ENCODE results near the gene SIDT2.

SIDT2 gene

DNA sequence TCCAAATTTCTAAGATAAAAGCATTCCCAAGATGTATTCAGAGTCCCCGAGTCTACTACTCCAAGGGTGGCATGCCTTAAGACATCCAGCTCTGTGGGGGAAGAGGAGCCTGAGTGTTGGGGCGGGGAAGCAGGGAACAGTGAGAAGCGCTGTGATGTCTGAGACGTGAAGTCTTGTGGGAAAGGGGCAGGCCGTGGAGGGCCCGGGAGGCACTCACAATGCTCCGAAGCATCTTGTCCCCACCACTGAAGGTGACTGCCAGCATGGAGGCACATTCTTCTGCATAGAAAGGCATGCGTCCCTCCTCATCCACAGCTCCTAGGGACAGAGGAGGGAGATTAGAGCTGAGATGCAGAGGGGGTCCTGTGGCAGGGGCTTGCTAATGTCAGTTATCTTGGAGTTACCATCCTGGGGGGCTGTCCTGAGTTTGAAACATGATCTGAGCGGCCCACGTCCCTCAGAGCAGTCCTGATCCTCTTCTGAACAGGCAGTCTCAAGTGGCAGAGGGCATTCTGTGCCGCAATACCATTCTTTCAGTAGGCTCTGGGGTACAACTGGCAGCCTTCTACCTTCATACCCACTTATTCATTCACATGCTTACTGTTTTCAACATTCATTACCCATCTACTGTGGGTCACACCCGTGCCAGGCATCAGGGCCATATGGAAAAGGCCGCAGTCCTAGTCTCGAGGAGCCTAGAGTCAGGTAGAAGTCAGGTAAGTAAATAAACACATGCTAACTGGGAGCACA is 44.6 kb downstream of the SIDT2 start:
- H3K36me3 ChIP-seq (ENCODE audit: control insufficient read depth in 1 of 2, insufficient read depth in 2 of 2, low read length in 2 of 2) = peaks cover 48 to 77% of the 10 kb centered on the region in 2 donors
- peaks cover 43 to 62% of the 10 kb centered on the region in 2 donors for H3K4me1 ChIP-seq (ENCODE audit: control insufficient read depth in 1 of 2, insufficient read depth in 2 of 2, low read length in 2 of 2)
- H3K9ac ChIP-seq (ENCODE audit: low read depth in 1 of 2, low read length in 2 of 2) = peak overlapping the region in 1 of 2 donors; percentile 13
- H3K9me3 ChIP-seq (ENCODE audit: control insufficient read depth in 1 of 2, low read length in 2 of 2) = no peaks in the 10 kb centered on the region
- H3K4me3 ChIP-seq (ENCODE audit: low read depth in 1 of 2, low read length in 2 of 2) = no peak overlapping the region
- no peak overlapping the region for H3K27ac ChIP-seq (ENCODE audit: low read depth, low read length)
- no peaks in the 10 kb centered on the region for H3K27me3 ChIP-seq (ENCODE audit: control insufficient read depth in 1 of 2, insufficient read depth in 2 of 2, low read length in 2 of 2)

DNA sequence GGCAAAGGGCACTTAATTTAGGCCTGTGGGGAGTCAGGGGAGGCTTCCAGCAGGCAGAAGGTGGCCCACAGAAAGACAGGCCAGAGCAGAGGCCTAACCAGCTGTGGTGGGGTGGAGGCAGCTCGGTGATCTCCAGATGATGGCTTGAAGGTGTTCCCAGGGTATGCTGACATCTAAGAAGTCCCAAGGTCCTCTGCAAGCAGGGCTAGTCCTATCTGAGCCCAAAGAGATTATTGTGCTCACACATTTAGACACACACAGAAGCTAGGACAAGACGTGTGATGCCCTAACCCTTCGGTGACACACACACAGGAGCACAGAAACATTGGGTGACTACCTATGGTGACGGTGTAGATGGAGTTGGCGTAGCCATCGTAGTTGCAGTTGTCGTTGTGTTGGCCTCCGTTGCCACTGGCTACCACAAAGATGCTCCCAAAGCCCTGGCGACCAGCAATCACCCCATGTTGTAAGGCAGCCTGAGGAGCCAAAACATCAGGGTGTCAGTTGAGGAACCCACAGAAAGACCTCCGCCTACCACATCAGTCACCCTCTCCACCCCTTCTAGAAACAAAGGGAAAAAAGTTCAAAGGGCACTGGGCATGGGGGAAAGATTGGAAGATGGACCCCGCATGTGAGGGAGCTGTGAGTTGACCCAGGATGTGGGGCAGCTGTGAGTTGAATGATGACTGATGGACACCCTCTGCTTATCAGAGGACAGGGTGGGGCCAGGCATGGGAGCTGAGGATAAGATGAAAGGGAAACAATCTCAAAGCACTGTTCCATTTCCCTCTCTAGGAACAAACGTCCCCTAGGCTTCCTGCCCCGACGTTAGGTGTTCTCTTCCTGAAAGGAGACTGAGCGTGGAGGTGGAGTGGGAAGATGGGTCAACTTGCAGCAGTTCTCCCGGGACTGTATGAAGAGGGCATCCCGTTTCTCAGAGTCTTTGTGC is 45.5 kb downstream of the SIDT2 start:
- Histone ChIP-seq H3K27ac (ENCODE audit: low read depth, low read length) (no peak overlapping the region), H3K4me1 (ENCODE audit: control insufficient read depth in 1 of 2, insufficient read depth in 2 of 2, low read length in 2 of 2) (peaks cover 43 to 58% of the 10 kb centered on the region in 2 donors), H3K4me3 (ENCODE audit: low read depth in 1 of 2, low read length in 2 of 2) (peak overlapping the region; percentile 42 to 49), H3K36me3 (ENCODE audit: control insufficient read depth in 1 of 2, insufficient read depth in 2 of 2, low read length in 2 of 2) (peaks cover 46 to 77% of the 10 kb centered on the region in 2 donors), H3K27me3 (ENCODE audit: control insufficient read depth in 1 of 2, insufficient read depth in 2 of 2, low read length in 2 of 2) (no peaks in the 10 kb centered on the region), H3K9ac (ENCODE audit: low read depth in 1 of 2, low read length in 2 of 2) (peak overlapping the region in 1 of 2 donors; percentile 13), H3K9me3 (ENCODE audit: control insufficient read depth in 1 of 2, low read length in 2 of 2) (no peaks in the 10 kb centered on the region)

DNA sequence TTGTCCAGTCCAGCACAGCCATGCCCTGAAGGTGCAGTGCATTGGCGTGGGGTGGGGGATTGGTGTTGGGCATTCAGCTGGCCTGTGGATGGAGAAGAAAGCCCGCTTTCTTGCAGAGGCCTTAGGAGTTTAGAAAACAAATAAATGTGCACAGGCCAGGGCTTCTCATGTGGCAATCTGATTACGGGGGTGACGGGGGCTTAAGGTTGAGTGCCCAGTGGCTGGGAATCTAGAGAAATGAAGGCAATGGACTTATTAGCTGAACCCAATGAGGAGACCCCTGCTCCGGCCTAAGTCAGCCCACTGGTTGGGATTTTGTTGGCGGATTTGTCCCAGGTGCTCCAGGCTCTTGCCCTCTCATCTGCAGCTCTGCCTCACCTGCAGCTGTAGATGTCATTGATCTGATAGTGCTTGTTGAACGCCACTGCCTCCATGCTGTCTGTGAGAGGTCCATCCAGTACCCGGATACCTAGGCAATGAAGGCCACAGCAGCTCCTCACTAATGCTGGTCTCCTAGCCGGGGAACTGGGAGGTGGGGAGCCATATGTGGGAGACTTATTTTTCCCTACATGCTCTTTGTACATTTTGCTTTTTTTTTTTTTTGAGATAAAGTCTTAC is 47.1 kb downstream of the SIDT2 start:
- peaks cover 45 to 80% of the 10 kb centered on the region in 2 donors for H3K36me3 ChIP-seq (ENCODE audit: control insufficient read depth in 1 of 2, insufficient read depth in 2 of 2, low read length in 2 of 2)
- no peaks in the 10 kb centered on the region for H3K9me3 ChIP-seq (ENCODE audit: control insufficient read depth in 1 of 2, low read length in 2 of 2)
- no peaks in the 10 kb centered on the region for H3K27me3 ChIP-seq (ENCODE audit: control insufficient read depth in 1 of 2, insufficient read depth in 2 of 2, low read length in 2 of 2)
- peaks cover 43 to 54% of the 10 kb centered on the region in 2 donors for H3K4me1 ChIP-seq (ENCODE audit: control insufficient read depth in 1 of 2, insufficient read depth in 2 of 2, low read length in 2 of 2)
- no peak overlapping the region for H3K27ac ChIP-seq (ENCODE audit: low read depth, low read length)
- H3K9ac ChIP-seq (ENCODE audit: low read depth in 1 of 2, low read length in 2 of 2) = no peak overlapping the region
- H3K4me3 ChIP-seq (ENCODE audit: low read depth in 1 of 2, low read length in 2 of 2) = no peak overlapping the region

- Histone ChIP-seq H3K9me3 (ENCODE audit: control insufficient read depth in 1 of 2, low read length in 2 of 2) (no peaks in the 10 kb centered on the region), H3K9ac (ENCODE audit: low read depth in 1 of 2, low read length in 2 of 2) (no peak overlapping the region), H3K36me3 (ENCODE audit: control insufficient read depth in 1 of 2, insufficient read depth in 2 of 2, low read length in 2 of 2) (peaks cover 38 to 71% of the 10 kb centered on the region in 2 donors), H3K27ac (ENCODE audit: low read depth, low read length) (no peak overlapping the region), H3K4me1 (ENCODE audit: control insufficient read depth in 1 of 2, insufficient read depth in 2 of 2, low read length in 2 of 2) (peaks cover 42 to 52% of the 10 kb centered on the region in 2 donors), H3K27me3 (ENCODE audit: control insufficient read depth in 1 of 2, insufficient read depth in 2 of 2, low read length in 2 of 2) (no peaks in the 10 kb centered on the region), H3K4me3 (ENCODE audit: low read depth in 1 of 2, low read length in 2 of 2) (no peak overlapping the region)
These were observed 48.1 kb downstream of the SIDT2 start for GRCh38 chr11:117226388-117227385.

GRCh38 chr11:117228091-117228490 is 49.5 kb downstream of the SIDT2 start:
- Histone ChIP-seq H3K27me3 (ENCODE audit: control insufficient read depth in 1 of 2, insufficient read depth in 2 of 2, low read length in 2 of 2) (no peaks in the 10 kb centered on the region), H3K4me3 (ENCODE audit: low read depth in 1 of 2, low read length in 2 of 2) (no peak overlapping the region), H3K27ac (ENCODE audit: low read depth, low read length) (no peak overlapping the region), H3K4me1 (ENCODE audit: control insufficient read depth in 1 of 2, insufficient read depth in 2 of 2, low read length in 2 of 2) (peaks cover 44 to 45% of the 10 kb centered on the region in 2 donors), H3K9me3 (ENCODE audit: control insufficient read depth in 1 of 2, low read length in 2 of 2) (no peaks in the 10 kb centered on the region), H3K9ac (ENCODE audit: low read depth in 1 of 2, low read length in 2 of 2) (no peak overlapping the region), H3K36me3 (ENCODE audit: control insufficient read depth in 1 of 2, insufficient read depth in 2 of 2, low read length in 2 of 2) (peaks cover 34 to 59% of the 10 kb centered on the region in 2 donors)

- H3K4me3 ChIP-seq (ENCODE audit: low read depth in 1 of 2, low read length in 2 of 2) = no peak overlapping the region
- H3K36me3 ChIP-seq (ENCODE audit: control insufficient read depth in 1 of 2, insufficient read depth in 2 of 2, low read length in 2 of 2) = peaks cover 25 to 49% of the 10 kb centered on the region in 2 donors
- no peaks in the 10 kb centered on the region for H3K27me3 ChIP-seq (ENCODE audit: control insufficient read depth in 1 of 2, insufficient read depth in 2 of 2, low read length in 2 of 2)
- no peaks in the 10 kb centered on the region for H3K9me3 ChIP-seq (ENCODE audit: control insufficient read depth in 1 of 2, low read length in 2 of 2)
- H3K9ac ChIP-seq (ENCODE audit: low read depth in 1 of 2, low read length in 2 of 2) = no peak overlapping the region
- H3K4me1 ChIP-seq (ENCODE audit: control insufficient read depth in 1 of 2, insufficient read depth in 2 of 2, low read length in 2 of 2) = peaks cover 36 to 40% of the 10 kb centered on the region in 2 donors
- no peak overlapping the region for H3K27ac ChIP-seq (ENCODE audit: low read depth, low read length)
These were observed 50.9 kb downstream of the SIDT2 start for GRCh38 chr11:117229411-117229810.

GRCh38 chr11:117229931-117230285 is 51.4 kb downstream of the SIDT2 start:
- peaks cover 34 to 38% of the 10 kb centered on the region in 2 donors for H3K4me1 ChIP-seq (ENCODE audit: control insufficient read depth in 1 of 2, insufficient read depth in 2 of 2, low read length in 2 of 2)
- peaks cover 25 to 49% of the 10 kb centered on the region in 2 donors for H3K36me3 ChIP-seq (ENCODE audit: control insufficient read depth in 1 of 2, insufficient read depth in 2 of 2, low read length in 2 of 2)

DNA sequence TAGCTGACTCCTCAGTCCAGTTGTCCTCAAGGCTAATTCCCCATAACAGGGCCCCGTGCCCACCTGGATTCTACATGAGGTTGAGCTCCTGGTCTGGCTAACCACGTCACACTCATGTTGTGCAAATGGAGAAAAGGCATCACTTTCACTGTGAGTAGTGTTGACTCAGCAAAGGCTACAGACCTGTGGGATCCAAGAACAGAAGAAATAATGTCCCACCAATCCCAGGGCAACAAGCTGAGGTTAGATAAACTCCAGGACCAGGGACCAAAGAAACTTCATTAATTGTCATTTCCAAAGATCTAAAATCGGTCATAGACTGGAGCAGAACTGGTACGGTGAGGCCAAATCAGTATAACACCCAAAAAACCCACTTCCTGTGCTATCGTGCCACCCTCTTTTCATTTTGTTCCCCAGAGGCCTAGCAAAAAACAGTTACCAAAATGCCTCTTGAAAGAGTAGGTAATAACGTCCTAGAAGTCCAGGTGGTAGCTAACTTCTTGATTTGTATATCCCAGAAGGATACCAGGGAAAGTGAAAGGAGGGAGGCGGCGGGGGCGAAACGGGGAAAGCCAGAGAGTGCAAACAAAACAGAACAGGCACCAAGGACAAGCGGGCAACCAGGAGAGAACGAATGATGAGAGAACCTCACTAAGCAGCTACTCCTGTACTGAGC is 51.9 kb downstream of the SIDT2 start:
- Histone ChIP-seq H3K9ac (ENCODE audit: low read depth in 1 of 2, low read length in 2 of 2) (peak overlapping the region; percentile 84 to 93), H3K27ac (ENCODE audit: low read depth, low read length) (no peak overlapping the region), H3K36me3 (ENCODE audit: control insufficient read depth in 1 of 2, insufficient read depth in 2 of 2, low read length in 2 of 2) (peaks cover 23 to 46% of the 10 kb centered on the region in 2 donors), H3K4me1 (ENCODE audit: control insufficient read depth in 1 of 2, insufficient read depth in 2 of 2, low read length in 2 of 2) (peaks cover 33 to 35% of the 10 kb centered on the region in 2 donors), H3K4me3 (ENCODE audit: low read depth in 1 of 2, low read length in 2 of 2) (peak overlapping the region; percentile 93 to 94), H3K27me3 (ENCODE audit: control insufficient read depth in 1 of 2, insufficient read depth in 2 of 2, low read length in 2 of 2) (no peaks in the 10 kb centered on the region), H3K9me3 (ENCODE audit: control insufficient read depth in 1 of 2, low read length in 2 of 2) (no peaks in the 10 kb centered on the region)

More at GRCh38 chr11:117229931-117230285, 51.4 kb downstream of the SIDT2 start:
- no peaks in the 10 kb centered on the region for H3K27me3 ChIP-seq (ENCODE audit: control insufficient read depth in 1 of 2, insufficient read depth in 2 of 2, low read length in 2 of 2)
- H3K9me3 ChIP-seq (ENCODE audit: control insufficient read depth in 1 of 2, low read length in 2 of 2) = no peaks in the 10 kb centered on the region
- H3K9ac ChIP-seq (ENCODE audit: low read depth in 1 of 2, low read length in 2 of 2) = peak overlapping the region; percentile 84 to 93
- H3K4me3 ChIP-seq (ENCODE audit: low read depth in 1 of 2, low read length in 2 of 2) = peak overlapping the region; percentile 93 to 94
- no peak overlapping the region for H3K27ac ChIP-seq (ENCODE audit: low read depth, low read length)
